GM23338 (cell line): Measurements from ENCODE around the gene AP4E1. TPM values are rescaled to one million over a fixed set of nuclear protein-coding genes. Genes with fewer than 3 reads are reported as not detected.

ENCODE experiments used
- ATAC-seq: fragments of 200-7000 bp; cut with Tn5 transposase; 3 replicates; pipeline ENCODE4 v1.9.1; 2020
- DNase-seq: peaks from one replicate; pipeline ENCODE4 v3.0.0-alpha.2; 2015; ENCODE audit warnings: low spot score
- H2AFZ ChIP-seq: fragments of 200-600 bp; sonication (generic); 2 replicates; pipeline ENCODE4 v1.8.0; 2016; ENCODE audit warnings: antibody characterized with exemption, mild to moderate bottlenecking, moderate library complexity
- H3F3A ChIP-seq: fragments of 200-600 bp; sonication (generic); replicated peaks from 2 replicates; pipeline ENCODE4 v1.8.0; 2017; ENCODE audit warnings: antibody characterized with exemption, mixed run types, low read depth
- H3K27ac ChIP-seq: fragments of 200-600 bp; sonication (generic); 2 replicates; pipeline ENCODE4 v1.6.1; 2016; ENCODE audit warnings: low read depth
- H3K27me3 ChIP-seq: fragments of 200-600 bp; sonication (generic); 2 replicates; pipeline ENCODE4 v1.8.0; 2016; ENCODE audit warnings: mild to moderate bottlenecking, mixed run types, moderate library complexity; ENCODE audit not compliant: insufficient read depth
- H3K36me3 ChIP-seq: fragments of 200-600 bp; sonication (generic); 2 replicates; pipeline ENCODE4 v1.8.0; 2016; ENCODE audit warnings: mild to moderate bottlenecking; ENCODE audit not compliant: insufficient read depth
- H3K4me1 ChIP-seq: fragments of 200-600 bp; sonication (generic); 2 replicates; pipeline ENCODE4 v1.8.0; 2016; ENCODE audit warnings: mild to moderate bottlenecking, moderate library complexity; ENCODE audit not compliant: insufficient read depth
- H3K4me2 ChIP-seq: fragments of 200-600 bp; sonication (generic); 2 replicates; pipeline ENCODE4 v1.7.1; 2017; ENCODE audit warnings: mixed run types
- H3K4me3 ChIP-seq: fragments of 200-600 bp; sonication (generic); 2 replicates; pipeline ENCODE4 v1.6.1; 2016; ENCODE audit warnings: mixed run types
- H3K79me2 ChIP-seq: fragments of 200-600 bp; sonication (generic); replicated peaks from 2 replicates; pipeline ENCODE4 v1.8.0; 2017; ENCODE audit warnings: mild to moderate bottlenecking; ENCODE audit not compliant: insufficient read depth
- H3K9me2 ChIP-seq: fragments of 200-600 bp; sonication (generic); 2 replicates; pipeline ENCODE4 v1.8.0; 2017; ENCODE audit not compliant: insufficient read depth
- H4K20me1 ChIP-seq: fragments of 200-600 bp; sonication (generic); replicated peaks from 2 replicates; pipeline ENCODE4 v1.8.0; 2017; ENCODE audit warnings: mild to moderate bottlenecking; ENCODE audit not compliant: insufficient read depth
- H3K27ac Mint-ChIP-seq: 2 replicates; pipeline ENCODE4 v1.8.0; 2020; ENCODE audit warnings: inconsistent platforms, mild to moderate bottlenecking, moderate library complexity, mixed read lengths
- H3K27me3 Mint-ChIP-seq: 3 replicates; pipeline ENCODE4 v1.8.0; 2022; ENCODE audit warnings: low read depth, mild to moderate bottlenecking, moderate library complexity, mixed read lengths, inconsistent platforms; ENCODE audit not compliant: insufficient read depth, poor library complexity
- H3K36me3 Mint-ChIP-seq: 3 replicates; pipeline ENCODE4 v1.8.0; 2021; ENCODE audit warnings: low read depth, mild to moderate bottlenecking, inconsistent platforms, moderate library complexity, mixed read lengths
- H3K4me1 Mint-ChIP-seq: 3 replicates; pipeline ENCODE4 v1.8.0; 2020; ENCODE audit warnings: mild to moderate bottlenecking, inconsistent platforms, mixed read lengths
- H3K4me3 Mint-ChIP-seq: 3 replicates; pipeline ENCODE4 v1.8.0; 2021; ENCODE audit warnings: moderate library complexity, mild to moderate bottlenecking, inconsistent platforms, mixed read lengths
- H3K9me3 Mint-ChIP-seq: 3 replicates; pipeline ENCODE4 v1.8.0; 2020; ENCODE audit warnings: moderate library complexity, mild to moderate bottlenecking, inconsistent platforms, mixed read lengths
- CREB1 ChIP-seq: fragments of 250-450 bp; sonication (Bioruptor Pico); IDR thresholded peaks from 2 replicates; pipeline ENCODE4 v1.5.0; 2020; ENCODE audit warnings: low read depth, mild to moderate bottlenecking, moderate library complexity
- EZH2 ChIP-seq: fragments of 200-600 bp; sonication (generic); IDR thresholded peaks from one replicate; pipeline ENCODE4 v1.8.0; 2017; ENCODE audit warnings: antibody characterized with exemption, mild to moderate bottlenecking, low read depth; ENCODE audit not compliant: unreplicated experiment
- EZH2phosphoT487 ChIP-seq: fragments of 200-600 bp; sonication (generic); IDR thresholded peaks from one replicate; pipeline ENCODE4 v1.8.1; 2018; ENCODE audit warnings: antibody characterized with exemption; ENCODE audit not compliant: unreplicated experiment
- JUNB ChIP-seq: IDR thresholded peaks from one replicate; pipeline ENCODE4 v1.6.1; 2016; ENCODE audit warnings: antibody characterized with exemption; ENCODE audit not compliant: unreplicated experiment
- NANOG ChIP-seq: IDR thresholded peaks from 2 replicates; pipeline ENCODE4 v1.6.1; 2016; ENCODE audit warnings: antibody characterized with exemption, borderline replicate concordance
- POLR2AphosphoS5 ChIP-seq: IDR thresholded peaks from 2 replicates; pipeline ENCODE4 v1.6.1; 2016; ENCODE audit warnings: antibody characterized with exemption, low read depth
- STAT1 ChIP-seq: IDR thresholded peaks from one replicate; pipeline ENCODE4 v1.6.1; 2016; ENCODE audit warnings: antibody characterized with exemption; ENCODE audit not compliant: unreplicated experiment
- ZNF114 ChIP-seq: fragments of 250-450 bp; sonication (Bioruptor Pico); IDR thresholded peaks from 2 replicates; pipeline ENCODE4 v1.5.0; 2020; ENCODE audit warnings: mild to moderate bottlenecking, moderate library complexity
- ZNF331 ChIP-seq: fragments of 250-450 bp; sonication (Bioruptor Pico); IDR thresholded peaks from 2 replicates; pipeline ENCODE4 v1.5.0; 2020; ENCODE audit warnings: low read depth, mild to moderate bottlenecking, moderate library complexity
- polyA plus RNA-seq: library from polyadenylated mRNA; unstranded; fragments of >200 nt; fragmentation: Nextera tagmentation; extraction: Ambion mirVana; gene quantifications from 2 replicates; pipeline ENCODE4 v1.2.1, GENCODE V29; 2016
- total RNA-seq: library from RNA; depleted of rRNA; stranded (reverse); fragments of >200 nt; shearing (Covaris generic); gene quantifications from 2 replicates; pipeline ENCODE4 v1.2.3, GENCODE V29; 2014
- TF ChIP-seq, protein P1 (sequence below), 2 experiments: fragments of 200-600 bp in 1 of 2; sonication (generic) in 1 of 2; conservative IDR thresholded peaks; 2 replicates each; pipeline versions ENCODE4 v1.5.1 to v1.6.1; 2016 to 2017; ENCODE audit warnings: antibody characterized with exemption in 2 of 2, low read depth in 2 of 2, mild to moderate bottlenecking in 2 of 2, moderate library complexity in 1 of 2
- TF ChIP-seq, protein P2 (sequence below): IDR thresholded peaks from one replicate; pipeline ENCODE4 v1.6.1; 2018; ENCODE audit warnings: antibody characterized with exemption; ENCODE audit not compliant: unreplicated experiment
- TF ChIP-seq, protein P3 (sequence below): IDR thresholded peaks from 2 replicates; pipeline ENCODE4 v1.6.1; 2016; ENCODE audit warnings: antibody characterized with exemption
- TF ChIP-seq, protein P4 (sequence below): fragments of 250-450 bp; sonication (Bioruptor Pico); IDR thresholded peaks from 2 replicates; pipeline ENCODE4 v1.5.0; 2020; ENCODE audit warnings: mild to moderate bottlenecking, moderate library complexity

The AP4E1 gene
- total and polyA plus RNA-seq, 2 experiments from 2014 or later = 4.4 to 15.4 TPM

DNA sequence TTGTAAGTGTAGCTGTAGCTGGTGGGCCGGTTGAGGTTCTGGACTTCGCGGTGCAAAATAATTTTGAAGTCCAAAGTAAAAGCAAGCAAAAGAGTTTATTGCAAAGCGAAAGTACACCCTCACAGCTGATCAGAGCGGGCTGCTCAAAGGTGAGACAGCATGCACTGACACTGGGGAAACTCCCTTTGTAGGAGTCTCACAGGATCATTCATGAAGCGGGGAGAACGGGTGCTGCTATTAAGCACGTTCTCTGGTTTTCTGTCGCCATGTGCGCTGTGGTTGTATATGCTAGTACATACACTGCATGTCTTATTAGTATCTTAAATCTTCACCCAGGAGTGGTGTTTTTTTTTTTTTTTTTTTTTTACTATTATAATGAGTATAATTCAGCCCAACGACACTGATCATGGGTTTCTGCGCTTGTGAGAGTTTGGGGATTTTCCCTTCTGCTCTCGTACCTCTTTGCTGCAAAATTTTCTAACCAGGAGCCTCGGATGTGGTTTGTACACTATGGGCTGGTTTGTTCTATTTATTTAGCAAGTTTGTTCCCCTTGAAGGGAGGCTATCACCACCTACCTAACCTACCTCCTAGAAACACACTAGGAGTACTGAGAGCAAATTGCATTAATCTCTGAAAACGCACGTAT lies 1.4 kb upstream of the AP4E1 start:
- H3K9me2 ChIP-seq = no peaks in the 10 kb centered on the region
- DNase-seq (no peak), ATAC-seq (no peak)
- no peaks in the 10 kb centered on the region; the same call in 1 of the 2 replicates for H3K4me1 ChIP-seq
- H4K20me1 ChIP-seq = no peaks in the 10 kb centered on the region; the same call in 1 of the 2 replicates
- H3K9me3 Mint-ChIP-seq = no peaks in the 10 kb centered on the region
- no peak overlapping the region for H3K27ac Mint-ChIP-seq
- peaks cover 5% of the 10 kb centered on the region for H3K27me3 Mint-ChIP-seq
- peaks cover under 1% of the 10 kb centered on the region; the same call in 2 of the 3 replicates for H3K36me3 Mint-ChIP-seq
- H3K36me3 ChIP-seq = peaks cover 5% of the 10 kb centered on the region; the same call in 1 of the 2 replicates
- no peak overlapping the region for H3K27ac ChIP-seq
- H3K4me1 Mint-ChIP-seq = peaks cover 5% of the 10 kb centered on the region; the same call in 2 of the 3 replicates
- H3K79me2 ChIP-seq = peaks cover 9% of the 10 kb centered on the region; the same call in 1 of the 2 replicates
- H3K4me3 ChIP-seq = peak overlapping the region; percentile 94
- TF ChIP-seq, protein P1, sequence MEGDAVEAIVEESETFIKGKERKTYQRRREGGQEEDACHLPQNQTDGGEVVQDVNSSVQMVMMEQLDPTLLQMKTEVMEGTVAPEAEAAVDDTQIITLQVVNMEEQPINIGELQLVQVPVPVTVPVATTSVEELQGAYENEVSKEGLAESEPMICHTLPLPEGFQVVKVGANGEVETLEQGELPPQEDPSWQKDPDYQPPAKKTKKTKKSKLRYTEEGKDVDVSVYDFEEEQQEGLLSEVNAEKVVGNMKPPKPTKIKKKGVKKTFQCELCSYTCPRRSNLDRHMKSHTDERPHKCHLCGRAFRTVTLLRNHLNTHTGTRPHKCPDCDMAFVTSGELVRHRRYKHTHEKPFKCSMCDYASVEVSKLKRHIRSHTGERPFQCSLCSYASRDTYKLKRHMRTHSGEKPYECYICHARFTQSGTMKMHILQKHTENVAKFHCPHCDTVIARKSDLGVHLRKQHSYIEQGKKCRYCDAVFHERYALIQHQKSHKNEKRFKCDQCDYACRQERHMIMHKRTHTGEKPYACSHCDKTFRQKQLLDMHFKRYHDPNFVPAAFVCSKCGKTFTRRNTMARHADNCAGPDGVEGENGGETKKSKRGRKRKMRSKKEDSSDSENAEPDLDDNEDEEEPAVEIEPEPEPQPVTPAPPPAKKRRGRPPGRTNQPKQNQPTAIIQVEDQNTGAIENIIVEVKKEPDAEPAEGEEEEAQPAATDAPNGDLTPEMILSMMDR (conservative IDR thresholded peaks at IDR 0.05; ENCODE audit: low read depth in 2 of 2) = no peak
- TF ChIP-seq, protein P2, sequence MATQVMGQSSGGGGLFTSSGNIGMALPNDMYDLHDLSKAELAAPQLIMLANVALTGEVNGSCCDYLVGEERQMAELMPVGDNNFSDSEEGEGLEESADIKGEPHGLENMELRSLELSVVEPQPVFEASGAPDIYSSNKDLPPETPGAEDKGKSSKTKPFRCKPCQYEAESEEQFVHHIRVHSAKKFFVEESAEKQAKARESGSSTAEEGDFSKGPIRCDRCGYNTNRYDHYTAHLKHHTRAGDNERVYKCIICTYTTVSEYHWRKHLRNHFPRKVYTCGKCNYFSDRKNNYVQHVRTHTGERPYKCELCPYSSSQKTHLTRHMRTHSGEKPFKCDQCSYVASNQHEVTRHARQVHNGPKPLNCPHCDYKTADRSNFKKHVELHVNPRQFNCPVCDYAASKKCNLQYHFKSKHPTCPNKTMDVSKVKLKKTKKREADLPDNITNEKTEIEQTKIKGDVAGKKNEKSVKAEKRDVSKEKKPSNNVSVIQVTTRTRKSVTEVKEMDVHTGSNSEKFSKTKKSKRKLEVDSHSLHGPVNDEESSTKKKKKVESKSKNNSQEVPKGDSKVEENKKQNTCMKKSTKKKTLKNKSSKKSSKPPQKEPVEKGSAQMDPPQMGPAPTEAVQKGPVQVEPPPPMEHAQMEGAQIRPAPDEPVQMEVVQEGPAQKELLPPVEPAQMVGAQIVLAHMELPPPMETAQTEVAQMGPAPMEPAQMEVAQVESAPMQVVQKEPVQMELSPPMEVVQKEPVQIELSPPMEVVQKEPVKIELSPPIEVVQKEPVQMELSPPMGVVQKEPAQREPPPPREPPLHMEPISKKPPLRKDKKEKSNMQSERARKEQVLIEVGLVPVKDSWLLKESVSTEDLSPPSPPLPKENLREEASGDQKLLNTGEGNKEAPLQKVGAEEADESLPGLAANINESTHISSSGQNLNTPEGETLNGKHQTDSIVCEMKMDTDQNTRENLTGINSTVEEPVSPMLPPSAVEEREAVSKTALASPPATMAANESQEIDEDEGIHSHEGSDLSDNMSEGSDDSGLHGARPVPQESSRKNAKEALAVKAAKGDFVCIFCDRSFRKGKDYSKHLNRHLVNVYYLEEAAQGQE = no peak
- TF ChIP-seq CREB1 (no peak), EZH2phosphoT487 (no peak), EZH2 (no peak), ZNF114 (CRISPR knock-in tag) (no peak), STAT1 (no peak), ZNF331 (CRISPR knock-in tag) (no peak), JUNB (no peak), NANOG (no peak), POLR2AphosphoS5 (no peak)
- TF ChIP-seq, protein P3, sequence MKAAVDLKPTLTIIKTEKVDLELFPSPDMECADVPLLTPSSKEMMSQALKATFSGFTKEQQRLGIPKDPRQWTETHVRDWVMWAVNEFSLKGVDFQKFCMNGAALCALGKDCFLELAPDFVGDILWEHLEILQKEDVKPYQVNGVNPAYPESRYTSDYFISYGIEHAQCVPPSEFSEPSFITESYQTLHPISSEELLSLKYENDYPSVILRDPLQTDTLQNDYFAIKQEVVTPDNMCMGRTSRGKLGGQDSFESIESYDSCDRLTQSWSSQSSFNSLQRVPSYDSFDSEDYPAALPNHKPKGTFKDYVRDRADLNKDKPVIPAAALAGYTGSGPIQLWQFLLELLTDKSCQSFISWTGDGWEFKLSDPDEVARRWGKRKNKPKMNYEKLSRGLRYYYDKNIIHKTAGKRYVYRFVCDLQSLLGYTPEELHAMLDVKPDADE = no peak
- TF ChIP-seq, protein P4, sequence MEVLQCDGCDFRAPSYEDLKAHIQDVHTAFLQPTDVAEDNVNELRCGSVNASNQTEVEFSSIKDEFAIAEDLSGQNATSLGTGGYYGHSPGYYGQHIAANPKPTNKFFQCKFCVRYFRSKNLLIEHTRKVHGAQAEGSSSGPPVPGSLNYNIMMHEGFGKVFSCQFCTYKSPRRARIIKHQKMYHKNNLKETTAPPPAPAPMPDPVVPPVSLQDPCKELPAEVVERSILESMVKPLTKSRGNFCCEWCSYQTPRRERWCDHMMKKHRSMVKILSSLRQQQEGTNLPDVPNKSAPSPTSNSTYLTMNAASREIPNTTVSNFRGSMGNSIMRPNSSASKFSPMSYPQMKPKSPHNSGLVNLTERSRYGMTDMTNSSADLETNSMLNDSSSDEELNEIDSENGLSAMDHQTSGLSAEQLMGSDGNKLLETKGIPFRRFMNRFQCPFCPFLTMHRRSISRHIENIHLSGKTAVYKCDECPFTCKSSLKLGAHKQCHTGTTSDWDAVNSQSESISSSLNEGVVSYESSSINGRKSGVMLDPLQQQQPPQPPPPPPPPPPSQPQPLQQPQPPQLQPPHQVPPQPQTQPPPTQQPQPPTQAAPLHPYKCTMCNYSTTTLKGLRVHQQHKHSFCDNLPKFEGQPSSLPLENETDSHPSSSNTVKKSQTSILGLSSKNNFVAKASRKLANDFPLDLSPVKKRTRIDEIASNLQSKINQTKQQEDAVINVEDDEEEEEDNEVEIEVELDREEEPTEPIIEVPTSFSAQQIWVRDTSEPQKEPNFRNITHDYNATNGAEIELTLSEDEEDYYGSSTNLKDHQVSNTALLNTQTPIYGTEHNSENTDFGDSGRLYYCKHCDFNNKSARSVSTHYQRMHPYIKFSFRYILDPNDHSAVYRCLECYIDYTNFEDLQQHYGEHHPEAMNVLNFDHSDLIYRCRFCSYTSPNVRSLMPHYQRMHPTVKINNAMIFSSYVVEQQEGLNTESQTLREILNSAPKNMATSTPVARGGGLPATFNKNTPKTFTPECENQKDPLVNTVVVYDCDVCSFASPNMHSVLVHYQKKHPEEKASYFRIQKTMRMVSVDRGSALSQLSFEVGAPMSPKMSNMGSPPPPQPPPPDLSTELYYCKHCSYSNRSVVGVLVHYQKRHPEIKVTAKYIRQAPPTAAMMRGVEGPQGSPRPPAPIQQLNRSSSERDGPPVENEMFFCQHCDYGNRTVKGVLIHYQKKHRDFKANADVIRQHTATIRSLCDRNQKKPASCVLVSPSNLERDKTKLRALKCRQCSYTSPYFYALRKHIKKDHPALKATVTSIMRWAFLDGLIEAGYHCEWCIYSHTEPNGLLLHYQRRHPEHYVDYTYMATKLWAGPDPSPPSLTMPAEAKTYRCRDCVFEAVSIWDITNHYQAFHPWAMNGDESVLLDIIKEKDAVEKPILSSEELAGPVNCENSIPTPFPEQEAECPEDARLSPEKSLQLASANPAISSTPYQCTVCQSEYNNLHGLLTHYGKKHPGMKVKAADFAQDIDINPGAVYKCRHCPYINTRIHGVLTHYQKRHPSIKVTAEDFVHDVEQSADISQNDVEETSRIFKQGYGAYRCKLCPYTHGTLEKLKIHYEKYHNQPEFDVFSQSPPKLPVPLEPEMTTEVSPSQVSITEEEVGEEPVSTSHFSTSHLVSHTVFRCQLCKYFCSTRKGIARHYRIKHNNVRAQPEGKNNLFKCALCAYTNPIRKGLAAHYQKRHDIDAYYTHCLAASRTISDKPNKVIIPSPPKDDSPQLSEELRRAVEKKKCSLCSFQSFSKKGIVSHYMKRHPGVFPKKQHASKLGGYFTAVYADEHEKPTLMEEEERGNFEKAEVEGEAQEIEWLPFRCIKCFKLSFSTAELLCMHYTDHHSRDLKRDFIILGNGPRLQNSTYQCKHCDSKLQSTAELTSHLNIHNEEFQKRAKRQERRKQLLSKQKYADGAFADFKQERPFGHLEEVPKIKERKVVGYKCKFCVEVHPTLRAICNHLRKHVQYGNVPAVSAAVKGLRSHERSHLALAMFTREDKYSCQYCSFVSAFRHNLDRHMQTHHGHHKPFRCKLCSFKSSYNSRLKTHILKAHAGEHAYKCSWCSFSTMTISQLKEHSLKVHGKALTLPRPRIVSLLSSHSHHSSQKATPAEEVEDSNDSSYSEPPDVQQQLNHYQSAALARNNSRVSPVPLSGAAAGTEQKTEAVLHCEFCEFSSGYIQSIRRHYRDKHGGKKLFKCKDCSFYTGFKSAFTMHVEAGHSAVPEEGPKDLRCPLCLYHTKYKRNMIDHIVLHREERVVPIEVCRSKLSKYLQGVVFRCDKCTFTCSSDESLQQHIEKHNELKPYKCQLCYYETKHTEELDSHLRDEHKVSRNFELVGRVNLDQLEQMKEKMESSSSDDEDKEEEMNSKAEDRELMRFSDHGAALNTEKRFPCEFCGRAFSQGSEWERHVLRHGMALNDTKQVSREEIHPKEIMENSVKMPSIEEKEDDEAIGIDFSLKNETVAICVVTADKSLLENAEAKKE (CRISPR knock-in tag) = no peak
- peak overlapping the region; percentile 86 for H3K4me3 Mint-ChIP-seq
- H3K27me3 ChIP-seq = no peaks in the 10 kb centered on the region
- peak overlapping the region; percentile 88 for H2AFZ ChIP-seq
- H3F3A ChIP-seq = no peaks in the 10 kb centered on the region
- peak overlapping the region; percentile 80 for H3K4me2 ChIP-seq
